ENCODE data around the gene CNKSR2.

DNA sequence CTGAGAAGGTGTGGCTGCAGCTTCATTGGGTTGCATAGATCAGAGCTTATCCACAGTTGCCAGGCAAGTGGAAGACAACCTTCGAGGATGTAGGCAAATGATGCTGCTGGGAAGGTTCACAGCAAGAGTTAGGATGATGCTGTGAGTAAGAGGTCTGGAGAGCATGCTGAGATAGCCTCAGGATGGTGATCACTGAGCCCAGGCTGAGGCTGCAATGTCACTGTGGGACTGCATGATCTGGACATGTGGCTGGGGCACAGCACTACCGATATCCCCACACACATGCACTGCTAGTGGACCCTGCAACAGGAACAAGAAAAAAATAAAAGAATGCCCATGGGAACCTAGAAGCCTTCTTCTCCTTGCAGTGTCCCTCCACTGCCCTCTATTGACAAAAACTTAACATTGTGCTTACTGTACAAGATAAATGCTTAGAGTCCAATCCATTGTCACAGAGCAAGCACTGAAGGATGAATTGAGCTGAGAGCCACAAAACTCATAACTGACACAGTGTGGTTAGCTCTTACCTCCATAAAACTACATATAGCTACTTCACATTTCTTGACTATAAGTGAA is 105.6 kb downstream of the CNKSR2 start:
- TF ChIP-seq, protein P1, sequence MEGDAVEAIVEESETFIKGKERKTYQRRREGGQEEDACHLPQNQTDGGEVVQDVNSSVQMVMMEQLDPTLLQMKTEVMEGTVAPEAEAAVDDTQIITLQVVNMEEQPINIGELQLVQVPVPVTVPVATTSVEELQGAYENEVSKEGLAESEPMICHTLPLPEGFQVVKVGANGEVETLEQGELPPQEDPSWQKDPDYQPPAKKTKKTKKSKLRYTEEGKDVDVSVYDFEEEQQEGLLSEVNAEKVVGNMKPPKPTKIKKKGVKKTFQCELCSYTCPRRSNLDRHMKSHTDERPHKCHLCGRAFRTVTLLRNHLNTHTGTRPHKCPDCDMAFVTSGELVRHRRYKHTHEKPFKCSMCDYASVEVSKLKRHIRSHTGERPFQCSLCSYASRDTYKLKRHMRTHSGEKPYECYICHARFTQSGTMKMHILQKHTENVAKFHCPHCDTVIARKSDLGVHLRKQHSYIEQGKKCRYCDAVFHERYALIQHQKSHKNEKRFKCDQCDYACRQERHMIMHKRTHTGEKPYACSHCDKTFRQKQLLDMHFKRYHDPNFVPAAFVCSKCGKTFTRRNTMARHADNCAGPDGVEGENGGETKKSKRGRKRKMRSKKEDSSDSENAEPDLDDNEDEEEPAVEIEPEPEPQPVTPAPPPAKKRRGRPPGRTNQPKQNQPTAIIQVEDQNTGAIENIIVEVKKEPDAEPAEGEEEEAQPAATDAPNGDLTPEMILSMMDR (IDR thresholded peaks at IDR 0.05; ENCODE audit: insufficient read depth, low read length, poor library complexity, severe bottlenecking) = peak; percentile 29
- TF ChIP-seq EZH2phosphoT487 (conservative IDR thresholded peaks at IDR 0.05; ENCODE audit: low read length) = no peak

Data from SU-DHL-6 (cell line).